H9 (cell line): Measurements from ENCODE around the gene IL16. TPM values are rescaled to one million over a fixed set of nuclear protein-coding genes. Genes with fewer than 3 reads are reported as not detected.

ENCODE experiments used
- DNase-seq: peaks from one replicate; pipeline ENCODE4 v3.0.0-alpha.2; 2017
- H2AFZ ChIP-seq: one replicate; pipeline ENCODE4 v1.6.1; 2013; ENCODE audit warnings: mild to moderate bottlenecking, low read length, control low read depth, moderate library complexity
- H2AK5ac ChIP-seq: 2 replicates; pipeline ENCODE4 v1.6.1; 2013; ENCODE audit warnings: low read length, control low read depth, mixed read lengths; ENCODE audit not compliant: insufficient read length
- H2BK120ac ChIP-seq: one replicate; pipeline ENCODE4 v1.6.1; 2013; ENCODE audit warnings: low read depth, mild to moderate bottlenecking, low read length, control low read depth, inconsistent platforms; ENCODE audit not compliant: poor library complexity, severe bottlenecking
- H2BK12ac ChIP-seq: 2 replicates; pipeline ENCODE4 v1.6.1; 2013; ENCODE audit warnings: low read length, control low read depth, mixed read lengths, low read depth; ENCODE audit not compliant: insufficient read length
- H2BK15ac ChIP-seq: 2 replicates; pipeline ENCODE4 v1.6.1; 2013; ENCODE audit warnings: low read depth, low read length, control low read depth
- H2BK20ac ChIP-seq: one replicate; pipeline ENCODE4 v1.6.1; 2013; ENCODE audit warnings: low read depth, mild to moderate bottlenecking, low read length, control low read depth, inconsistent platforms; ENCODE audit not compliant: poor library complexity, severe bottlenecking
- H2BK5ac ChIP-seq: 2 replicates; pipeline ENCODE4 v1.6.1; 2013; ENCODE audit warnings: low read length, control low read depth, mixed read lengths; ENCODE audit not compliant: insufficient read length
- H3K14ac ChIP-seq: 2 replicates; pipeline ENCODE4 v1.6.1; 2013; ENCODE audit warnings: low read length, control low read depth; ENCODE audit not compliant: insufficient read depth
- H3K18ac ChIP-seq: 2 replicates; pipeline ENCODE4 v1.6.1; 2013; ENCODE audit warnings: low read depth, mild to moderate bottlenecking, mixed read lengths, low read length, control low read depth; ENCODE audit not compliant: insufficient read length
- H3K23ac ChIP-seq: 2 replicates; pipeline ENCODE4 v1.6.1; 2013; ENCODE audit warnings: low read length, control low read depth, mixed read lengths, low read depth; ENCODE audit not compliant: insufficient read length
- H3K23me2 ChIP-seq: 2 replicates; pipeline ENCODE4 v1.6.1; 2013; ENCODE audit warnings: low read depth, mild to moderate bottlenecking, mixed read lengths, low read length, control low read depth; ENCODE audit not compliant: insufficient read length, poor library complexity, severe bottlenecking
- H3K27ac ChIP-seq: 2 replicates; pipeline ENCODE4 v1.5.1; 2013; ENCODE audit warnings: low read length, control low read depth, mixed read lengths, low read depth; ENCODE audit not compliant: insufficient read length
- H3K27me3 ChIP-seq: 2 replicates; pipeline ENCODE4 v1.6.1; 2013; ENCODE audit warnings: low read length, control low read depth, inconsistent platforms; ENCODE audit not compliant: insufficient read depth
- H3K4ac ChIP-seq: 2 replicates; pipeline ENCODE4 v1.6.1; 2013; ENCODE audit warnings: low read depth, mild to moderate bottlenecking, control low read depth, inconsistent platforms, low read length, moderate library complexity
- H3K4me1 ChIP-seq: 2 replicates; pipeline ENCODE4 v1.6.1; 2013; ENCODE audit warnings: low read length, control low read depth, inconsistent platforms; ENCODE audit not compliant: insufficient read depth
- H3K4me2 ChIP-seq: 2 replicates; pipeline ENCODE4 v1.6.1; 2013; ENCODE audit warnings: low read length, control low read depth, mixed read lengths; ENCODE audit not compliant: insufficient read length, insufficient read depth
- H3K56ac ChIP-seq: 2 replicates; pipeline ENCODE4 v1.6.1; 2013; ENCODE audit warnings: low read depth, mild to moderate bottlenecking, mixed read lengths, low read length, control low read depth; ENCODE audit not compliant: insufficient read length
- H3K79me1 ChIP-seq: 2 replicates; pipeline ENCODE4 v1.6.1; 2013; ENCODE audit warnings: low read depth, mild to moderate bottlenecking, moderate library complexity, low read length, control low read depth, inconsistent platforms; ENCODE audit not compliant: insufficient read depth, poor library complexity, severe bottlenecking
- H3K79me2 ChIP-seq: 2 replicates; pipeline ENCODE4 v1.6.1; 2013; ENCODE audit warnings: low read length, control low read depth, inconsistent platforms; ENCODE audit not compliant: insufficient read depth
- H3K9ac ChIP-seq: 2 replicates; pipeline ENCODE4 v1.6.1; 2013; ENCODE audit warnings: low read length, control low read depth, mixed read lengths; ENCODE audit not compliant: insufficient read length; ENCODE audit errors: extremely low read depth
- H3K9me3 ChIP-seq: one replicate; pipeline ENCODE4 v1.6.1; 2013; ENCODE audit warnings: low read depth, low read length, inconsistent platforms; ENCODE audit not compliant: control insufficient read depth
- H3T11ph ChIP-seq: one replicate; pipeline ENCODE4 v1.6.1; 2013; ENCODE audit warnings: mild to moderate bottlenecking, low read length, control low read depth, inconsistent platforms
- H4K20me1 ChIP-seq: one replicate; pipeline ENCODE4 v1.6.1; 2013; ENCODE audit not compliant: control insufficient read depth, insufficient read length, insufficient read depth
- H4K5ac ChIP-seq: 2 replicates; pipeline ENCODE4 v1.6.1; 2013; ENCODE audit warnings: low read depth, mild to moderate bottlenecking, mixed read lengths, low read length, control low read depth; ENCODE audit not compliant: insufficient read length
- H4K8ac ChIP-seq: replicated peaks from 2 replicates; pipeline ENCODE4 v1.6.1; 2013; ENCODE audit warnings: low read length, control low read depth, mixed read lengths, low read depth; ENCODE audit not compliant: insufficient read length
- H4K91ac ChIP-seq: 2 replicates; pipeline ENCODE4 v1.6.1; 2013; ENCODE audit warnings: low read depth, mild to moderate bottlenecking, moderate library complexity, mixed read lengths, low read length, control low read depth; ENCODE audit not compliant: insufficient read length
- H3K27ac Mint-ChIP-seq, 3 experiments: 2 replicates in 2 of 3; 3 replicates in 1 of 3; pipeline ENCODE4 v1.8.0; 2020 to 2021; ENCODE audit warnings: mixed read lengths in 3 of 3, mild to moderate bottlenecking in 1 of 3, moderate library complexity in 1 of 3
- H3K27me3 Mint-ChIP-seq: 2 replicates; pipeline ENCODE4 v1.8.0; 2021; ENCODE audit warnings: low read depth, mild to moderate bottlenecking, moderate library complexity, mixed read lengths
- H3K36me3 Mint-ChIP-seq, 3 experiments: 2 replicates in 2 of 3; 3 replicates in 1 of 3; pipeline ENCODE4 v1.8.0; 2020 to 2021; ENCODE audit warnings: low read depth in 3 of 3, mixed read lengths in 3 of 3; ENCODE audit not compliant: insufficient read depth in 1 of 3
- H3K4me1 Mint-ChIP-seq, 2 experiments: 2 replicates each; pipeline ENCODE4 v1.8.0; 2020; ENCODE audit warnings: mixed read lengths in 2 of 2
- H3K4me3 Mint-ChIP-seq, 2 experiments: 2 replicates in 1 of 2; 3 replicates in 1 of 2; pipeline ENCODE4 v1.8.0; 2020 to 2021; ENCODE audit warnings: mild to moderate bottlenecking in 2 of 2, mixed read lengths in 2 of 2, moderate library complexity in 1 of 2
- H3K9me3 Mint-ChIP-seq, 2 experiments: 2 replicates in 1 of 2; 3 replicates in 1 of 2; pipeline ENCODE4 v1.8.0; 2020; ENCODE audit warnings: mild to moderate bottlenecking in 2 of 2, mixed read lengths in 2 of 2, moderate library complexity in 1 of 2
- CTCF ChIP-seq: fragments of 200-600 bp; sonication (generic); conservative IDR thresholded peaks from 3 replicates; pipeline ENCODE4 v1.8.0; 2021; ENCODE audit warnings: antibody characterized with exemption, mild to moderate bottlenecking
- WGBS: extraction: QIAGEN DNeasy Blood & Tissue Kit; methylation state at CpG from one replicate; pipeline ENCODE4 v1.1.7; 2013; ENCODE audit warnings: missing lambda C conversion rate, low lambda C conversion rate, mixed read lengths; ENCODE audit not compliant: insufficient read length; ENCODE audit errors: extremely low coverage; 5-methylcytosine and 5-hydroxymethylcytosine counted together
- total RNA-seq: library from RNA; stranded (reverse); gene quantifications from 2 replicates; pipeline ENCODE4 v1.2.1, GENCODE V29; 2021

IL16 gene
- total RNA-seq, 1 experiment from 2014 or later: 0.28 TPM

- no peak overlapping the region for H4K5ac ChIP-seq
- peaks cover 2% of the 10 kb centered on the region for H3K27me3 Mint-ChIP-seq
- H4K91ac ChIP-seq: no peak overlapping the region
- H3K9me3 ChIP-seq: peaks cover 4% of the 10 kb centered on the region
- no peak overlapping the region for H3K27ac ChIP-seq
- H4K8ac ChIP-seq: no peak overlapping the region
- H3K4me1 ChIP-seq: peaks cover 3% of the 10 kb centered on the region; the same call in 1 of the 2 replicates
- H3K4ac ChIP-seq: no peak overlapping the region
- H3K9me3 Mint-ChIP-seq: peaks cover 22 to 27% of the 10 kb centered on the region in 2 experiments
- no peak overlapping the region for H2AK5ac ChIP-seq
- H2BK12ac ChIP-seq: no peak overlapping the region
- H3K18ac ChIP-seq: no peak overlapping the region
- no peaks in the 10 kb centered on the region for H3K27me3 ChIP-seq
- H2BK120ac ChIP-seq: no peak overlapping the region
- H3K23me2 ChIP-seq: no peaks in the 10 kb centered on the region
- no peak overlapping the region for H3K56ac ChIP-seq
- H3T11ph ChIP-seq: no peak overlapping the region
- no peaks in the 10 kb centered on the region for H4K20me1 ChIP-seq
- no peak overlapping the region for H3K23ac ChIP-seq
- H2BK5ac ChIP-seq: no peak overlapping the region
- H3K79me2 ChIP-seq: no peaks in the 10 kb centered on the region
- H2BK20ac ChIP-seq: no peak overlapping the region
- H3K4me1 Mint-ChIP-seq: peaks cover 10% of the 10 kb centered on the region in 2 experiments
- no CpG with 5 or more reads among the region's 6 CpGs for WGBS
- H2AFZ ChIP-seq: no peak overlapping the region
- H3K27ac Mint-ChIP-seq: no peak overlapping the region
- H3K9ac ChIP-seq: no peak overlapping the region
- peaks cover 5 to 18% (median 10%) of the 10 kb centered on the region in 3 experiments; a peak in 6 of 7 replicates for H3K36me3 Mint-ChIP-seq
- H3K14ac ChIP-seq: no peak overlapping the region
- no peak overlapping the region for H3K4me2 ChIP-seq
- no peaks in the 10 kb centered on the region for H3K79me1 ChIP-seq
- TF ChIP-seq CTCF: no peak
- peak; percentile 3 for DNase-seq
- H3K4me3 Mint-ChIP-seq: no peak overlapping the region
- no peak overlapping the region for H2BK15ac ChIP-seq
Observed at GRCh38 chr15:81278306-81279029, 81.8 kb downstream of the IL16 start.
